NCI-H187 (cell line): ENCODE data around the gene C12orf43.

Source experiments
- DNase-seq, 2 experiments: peaks; one replicate each; lab custom pipeline; 2025; lab: John Stamatoyannopoulos, UW

The C12orf43 gene

DNA sequence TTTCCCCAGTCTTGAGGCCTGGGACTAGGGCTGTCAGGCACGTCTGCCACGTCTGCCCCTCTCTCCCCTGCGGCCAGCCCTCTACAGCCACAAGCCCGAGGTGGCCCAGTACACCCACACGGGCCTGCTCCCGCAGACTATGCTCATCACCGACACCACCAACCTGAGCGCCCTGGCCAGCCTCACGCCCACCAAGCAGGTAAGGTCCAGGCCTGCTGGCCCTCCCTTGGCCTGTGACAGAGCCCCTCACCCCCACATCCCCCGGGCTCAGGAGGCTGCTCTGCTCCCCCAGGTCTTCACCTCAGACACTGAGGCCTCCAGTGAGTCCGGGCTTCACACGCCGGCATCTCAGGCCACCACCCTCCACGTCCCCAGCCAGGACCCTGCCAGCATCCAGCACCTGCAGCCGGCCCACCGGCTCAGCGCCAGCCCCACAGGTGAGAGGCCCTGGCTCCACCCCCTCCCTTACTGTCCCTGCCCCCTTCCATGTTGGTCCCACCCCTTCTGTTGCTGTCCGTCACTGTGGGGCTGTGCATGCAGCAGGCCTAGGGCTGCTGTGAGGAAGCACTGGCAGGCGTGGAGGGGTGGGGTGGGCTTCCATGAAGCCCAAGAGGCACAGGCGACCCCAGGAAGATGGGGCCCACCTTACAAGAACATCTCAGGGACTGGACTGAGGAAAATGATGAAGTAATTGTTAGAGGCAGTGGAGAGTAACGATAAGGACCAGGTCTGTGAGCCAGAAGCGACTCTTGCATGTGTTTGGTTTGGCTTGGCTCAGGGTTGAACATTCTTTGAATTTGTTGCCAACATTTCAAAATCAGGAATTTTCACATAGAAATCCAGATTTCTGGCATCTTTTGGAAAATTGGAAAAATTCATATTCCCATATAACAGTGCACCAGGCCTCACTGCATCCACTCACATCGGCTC lies 16.8 kb downstream of the C12orf43 start:
- no peak for DNase-seq

DNA sequence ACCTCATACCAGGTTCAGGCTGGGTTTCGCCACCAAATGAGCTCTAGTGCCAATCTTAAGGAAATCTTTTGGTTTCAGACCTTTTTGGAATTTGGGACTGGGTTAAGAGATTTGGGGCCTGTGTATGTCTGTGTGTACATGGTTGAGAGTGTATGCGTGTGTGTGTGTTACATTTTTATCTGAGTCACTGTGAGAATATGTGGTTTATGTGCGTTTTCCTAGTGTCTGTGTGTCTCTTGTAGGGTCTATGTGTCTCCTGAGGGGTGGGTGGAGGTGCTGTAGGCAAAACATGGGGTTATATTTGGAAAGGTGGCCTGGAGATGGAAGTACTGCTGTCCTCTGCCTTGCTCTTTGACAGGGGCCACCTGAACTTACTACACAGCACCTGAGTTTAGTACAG lies 17.9 kb downstream of the C12orf43 start:
- no peak for DNase-seq

DNA sequence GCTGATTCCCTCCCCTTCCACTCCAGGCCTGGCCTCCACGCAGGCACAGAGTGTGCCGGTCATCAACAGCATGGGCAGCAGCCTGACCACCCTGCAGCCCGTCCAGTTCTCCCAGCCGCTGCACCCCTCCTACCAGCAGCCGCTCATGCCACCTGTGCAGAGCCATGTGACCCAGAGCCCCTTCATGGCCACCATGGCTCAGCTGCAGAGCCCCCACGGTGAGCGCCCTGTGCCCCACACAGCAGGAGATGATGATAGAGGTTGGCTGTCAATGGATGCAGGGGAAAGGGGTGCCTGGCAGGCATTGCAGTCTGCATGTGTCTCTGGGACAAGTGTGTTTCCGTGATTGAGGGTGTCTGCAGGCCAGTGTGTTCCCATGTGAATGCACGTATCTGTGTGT lies 18.8 kb downstream of the C12orf43 start:
- DNase-seq, result no peak

DNA sequence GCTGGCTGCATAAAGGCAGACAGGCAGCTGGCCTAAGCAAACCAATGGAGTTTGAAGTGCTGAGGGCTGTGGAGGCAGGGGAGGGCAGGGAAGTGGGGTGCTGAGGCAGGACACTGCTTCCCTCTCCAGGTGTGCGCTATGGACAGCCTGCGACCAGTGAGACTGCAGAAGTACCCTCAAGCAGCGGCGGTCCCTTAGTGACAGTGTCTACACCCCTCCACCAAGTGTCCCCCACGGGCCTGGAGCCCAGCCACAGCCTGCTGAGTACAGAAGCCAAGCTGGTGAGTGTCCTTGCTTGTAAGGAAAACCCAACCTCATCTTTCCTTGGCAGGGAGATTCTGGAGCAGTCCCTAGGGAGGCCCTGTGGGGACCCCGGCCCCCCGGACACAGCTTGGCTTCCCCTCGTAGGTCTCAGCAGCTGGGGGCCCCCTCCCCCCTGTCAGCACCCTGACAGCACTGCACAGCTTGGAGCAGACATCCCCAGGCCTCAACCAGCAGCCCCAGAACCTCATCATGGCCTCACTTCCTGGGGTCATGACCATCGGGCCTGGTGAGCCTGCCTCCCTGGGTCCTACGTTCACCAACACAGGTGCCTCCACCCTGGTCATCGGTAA lies 20.0 kb downstream of the C12orf43 start:
- no peak for DNase-seq

DNA sequence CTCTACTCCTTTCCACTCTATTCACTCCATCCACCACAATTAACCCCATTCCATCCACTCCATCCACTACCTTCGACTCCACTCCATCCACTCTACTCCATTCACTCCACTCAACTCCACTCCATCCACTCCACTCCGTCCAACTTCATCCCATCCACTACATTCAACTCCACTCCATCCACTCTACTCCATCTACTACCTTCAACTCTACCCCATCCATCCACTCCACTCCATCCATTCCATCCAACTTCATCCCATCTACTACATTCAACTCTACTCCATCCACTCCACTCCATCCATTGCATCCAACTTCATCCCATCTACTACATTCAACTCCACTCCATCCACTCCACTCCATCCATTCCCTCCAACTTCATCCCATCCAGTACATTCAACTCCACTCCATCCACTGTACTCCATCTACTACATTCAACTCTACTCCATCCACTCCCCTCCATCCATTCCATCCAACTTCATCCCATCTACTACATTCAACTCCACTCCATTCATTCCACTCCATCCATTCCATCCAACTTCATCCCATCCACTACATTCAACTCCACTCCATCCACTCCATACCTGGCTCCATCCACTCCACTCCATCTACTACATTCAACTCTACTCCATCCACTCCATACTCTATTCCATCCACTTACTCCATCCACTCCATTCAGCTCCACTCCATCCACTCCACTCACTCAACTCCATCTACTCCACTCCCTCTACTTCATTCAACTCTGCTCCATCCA lies 21.5 kb downstream of the C12orf43 start:
- no peak for DNase-seq

DNA sequence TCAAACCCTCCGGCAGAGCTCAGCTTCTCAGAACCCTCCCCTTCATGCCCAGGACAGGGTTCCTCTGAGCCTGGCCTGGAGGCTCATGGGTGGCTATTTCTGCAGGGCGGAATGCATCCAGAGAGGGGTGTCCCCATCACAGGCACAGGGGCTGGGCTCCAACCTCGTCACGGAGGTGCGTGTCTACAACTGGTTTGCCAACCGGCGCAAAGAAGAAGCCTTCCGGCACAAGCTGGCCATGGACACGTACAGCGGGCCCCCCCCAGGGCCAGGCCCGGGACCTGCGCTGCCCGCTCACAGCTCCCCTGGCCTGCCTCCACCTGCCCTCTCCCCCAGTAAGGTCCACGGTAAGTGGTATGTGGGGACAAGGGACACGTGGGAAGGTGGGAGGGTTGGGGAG lies 22.2 kb downstream of the C12orf43 start:
- DNase-seq, result no peak

DNA sequence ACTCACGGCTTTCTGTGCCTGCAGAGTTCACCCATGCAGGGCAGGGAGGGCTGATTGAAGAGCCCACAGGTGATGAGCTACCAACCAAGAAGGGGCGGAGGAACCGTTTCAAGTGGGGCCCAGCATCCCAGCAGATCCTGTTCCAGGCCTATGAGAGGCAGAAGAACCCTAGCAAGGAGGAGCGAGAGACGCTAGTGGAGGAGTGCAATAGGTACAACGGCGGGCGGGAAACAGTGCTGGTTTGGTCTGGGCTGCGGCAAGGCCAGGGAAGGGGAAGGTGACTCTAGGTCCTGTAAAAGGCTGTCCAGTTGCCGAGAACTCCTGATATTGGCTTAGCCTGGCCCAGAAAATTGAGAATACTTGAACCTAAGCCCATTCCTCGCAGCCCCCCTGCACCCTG lies 22.8 kb downstream of the C12orf43 start:
- no peak for DNase-seq

DNA sequence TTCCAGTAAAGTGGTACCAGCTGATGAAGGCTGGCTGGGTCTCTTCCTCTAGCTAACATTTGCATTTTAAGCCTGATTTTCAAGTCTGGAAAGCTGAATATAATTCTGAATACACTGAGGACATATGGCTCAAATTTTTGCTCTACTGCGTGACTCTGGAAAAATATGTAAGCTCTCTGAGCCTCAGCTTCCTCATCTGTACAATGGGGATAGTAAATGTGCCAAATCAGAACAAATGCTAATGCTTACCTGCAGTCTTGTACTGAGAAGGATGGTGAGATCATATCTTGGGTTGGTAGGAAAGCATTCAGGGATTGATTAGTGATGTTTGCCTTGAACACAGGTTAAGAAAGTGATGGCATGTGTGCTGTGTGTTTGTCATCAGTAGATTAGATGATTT lies 23.3 kb downstream of the C12orf43 start:
- no peak for DNase-seq

DNA sequence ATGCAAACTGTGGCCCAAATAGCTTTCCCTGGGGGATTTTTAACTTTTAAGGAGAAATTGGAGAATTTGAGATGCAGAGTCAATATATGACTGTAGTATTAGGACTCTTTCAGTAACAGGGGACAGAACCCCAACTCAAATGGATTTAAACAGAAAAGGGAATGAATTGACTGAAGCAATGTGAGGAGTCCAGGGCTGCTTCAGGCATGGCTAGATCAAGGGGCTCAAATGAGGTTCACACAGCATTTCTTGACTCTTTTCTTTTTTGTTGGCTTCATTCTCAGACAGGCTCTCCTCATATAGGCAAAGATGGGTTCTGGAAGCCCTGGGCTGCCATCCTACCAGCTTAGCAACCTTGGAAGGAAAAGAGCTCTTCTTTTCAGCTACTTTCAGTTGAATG lies 24.3 kb downstream of the C12orf43 start:
- DNase-seq, result no peak

DNA sequence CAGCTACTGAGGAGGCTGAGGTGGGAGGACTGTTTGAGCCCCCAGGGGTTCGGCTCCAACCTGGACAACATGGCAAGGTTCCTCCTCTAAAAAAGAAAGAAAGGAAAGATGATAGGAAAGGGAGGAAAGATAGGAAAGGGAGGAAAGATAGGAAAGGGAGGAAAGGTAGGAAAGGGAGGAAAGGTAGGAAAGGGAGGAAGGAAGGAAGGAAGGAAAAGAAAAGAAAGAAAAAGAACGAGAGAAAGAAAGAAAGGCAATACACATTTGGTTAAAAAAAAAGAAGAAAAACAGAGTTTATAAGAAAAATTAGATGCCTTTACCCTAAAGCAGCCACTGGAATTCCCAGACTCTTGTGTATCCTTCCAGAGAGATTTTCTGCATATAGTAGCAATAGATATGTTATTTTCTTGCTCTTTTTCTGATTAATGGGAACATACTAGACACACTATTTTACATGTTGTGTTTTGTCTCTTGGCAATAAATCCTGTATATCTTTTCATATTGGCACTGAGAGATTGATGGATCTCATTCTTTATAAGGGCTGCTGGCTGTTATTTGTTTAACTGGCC lies 25.7 kb downstream of the C12orf43 start:
- DNase-seq, result no peak

DNA sequence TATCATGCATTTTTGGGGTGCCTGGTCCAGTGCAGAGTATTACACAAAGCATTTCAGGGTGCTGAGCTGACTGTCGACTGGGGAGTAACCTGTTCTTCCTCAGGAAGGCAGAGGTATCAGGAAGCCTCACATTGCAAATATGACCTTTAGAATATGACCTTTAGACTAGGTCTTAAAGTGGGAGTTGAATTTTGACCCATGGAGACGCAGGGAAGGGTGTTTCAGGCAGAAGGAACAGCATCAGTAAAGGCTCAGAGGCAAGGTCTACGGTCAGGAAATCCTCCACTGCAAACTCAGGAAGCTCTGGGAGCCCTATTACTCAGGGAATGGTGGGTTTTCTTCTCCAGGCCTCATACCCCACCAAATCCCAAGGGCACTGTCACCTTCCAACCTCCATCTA lies 26.6 kb downstream of the C12orf43 start:
- no peak for DNase-seq

DNA sequence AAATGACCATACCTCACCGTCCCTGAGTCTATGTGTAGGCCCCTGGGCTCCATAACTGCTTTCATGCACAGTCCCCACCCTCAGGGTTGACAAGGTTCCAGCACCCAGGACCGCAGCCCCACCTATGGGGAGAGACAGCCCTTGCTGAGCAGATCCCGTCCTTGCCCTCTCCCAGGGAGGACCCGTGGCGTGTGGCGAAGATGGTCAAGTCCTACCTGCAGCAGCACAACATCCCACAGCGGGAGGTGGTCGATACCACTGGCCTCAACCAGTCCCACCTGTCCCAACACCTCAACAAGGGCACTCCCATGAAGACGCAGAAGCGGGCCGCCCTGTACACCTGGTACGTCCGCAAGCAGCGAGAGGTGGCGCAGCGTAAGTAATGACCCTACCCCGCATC lies 27.6 kb downstream of the C12orf43 start:
- no peak for DNase-seq

DNA sequence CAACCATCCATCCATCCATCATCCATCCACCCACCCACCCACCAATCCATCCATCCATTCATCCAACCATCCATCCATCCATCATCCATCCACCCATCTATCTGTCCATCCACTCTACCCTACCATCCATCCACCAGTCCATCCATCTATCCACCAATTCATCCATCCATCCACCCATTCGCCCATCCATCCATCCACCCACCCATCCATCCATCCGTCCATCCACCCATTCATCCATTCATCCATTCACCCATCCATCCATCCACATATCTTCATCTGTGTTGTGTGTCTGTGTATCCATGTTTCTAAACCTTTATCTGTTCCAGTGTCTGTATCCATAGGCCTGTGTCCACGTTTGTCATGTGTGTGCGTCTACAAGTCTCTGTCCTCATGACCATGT lies 28.1 kb downstream of the C12orf43 start:
- DNase-seq, result no peak

DNA sequence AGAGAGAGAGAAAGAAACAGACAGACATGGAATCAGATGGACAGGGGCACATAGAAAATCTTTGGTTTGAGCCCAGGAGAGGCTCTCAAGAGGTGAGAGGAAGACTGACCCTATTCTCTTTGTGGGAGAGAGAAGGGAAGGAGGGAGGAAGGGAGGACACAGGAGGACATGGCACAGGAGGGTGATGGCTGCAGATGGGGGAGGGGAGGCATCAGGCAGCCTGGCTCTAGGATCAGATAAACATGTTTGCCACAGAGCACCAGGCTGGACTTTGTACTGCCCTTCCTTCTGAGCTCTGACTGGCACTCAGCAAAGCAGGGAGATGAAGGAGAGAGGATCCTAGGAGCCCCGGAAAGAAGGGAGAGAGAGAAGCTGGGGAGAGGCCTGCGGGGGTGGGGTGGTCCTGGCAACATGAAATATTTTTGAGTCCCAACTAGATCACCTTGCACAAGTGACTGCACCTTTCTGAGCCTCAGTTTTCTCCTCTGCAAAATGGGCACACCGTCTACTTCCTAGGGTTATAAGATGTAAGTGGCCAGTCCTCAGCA lies 31.9 kb downstream of the C12orf43 start:
- no peak for DNase-seq

DNA sequence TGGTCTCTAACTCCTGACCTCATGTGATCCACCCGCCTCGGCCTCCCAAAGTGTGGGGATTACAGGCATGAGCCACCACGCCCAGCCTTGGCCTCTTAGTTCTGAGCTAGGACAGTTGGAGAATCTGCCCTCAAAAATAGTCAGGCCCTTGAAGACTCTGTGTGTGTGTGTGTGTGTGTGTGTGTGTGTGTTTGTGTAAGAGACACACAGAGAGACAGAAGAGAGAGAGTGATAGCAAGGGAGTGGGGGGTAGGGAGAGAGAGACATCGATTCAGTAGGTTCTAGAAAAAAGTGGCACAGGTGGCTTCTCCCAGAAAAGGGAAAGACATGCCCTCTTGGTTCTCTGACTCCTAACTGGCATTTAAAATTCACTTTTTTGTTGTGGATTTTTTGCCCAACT lies 32.5 kb downstream of the C12orf43 start:
- DNase-seq, result no peak

DNA sequence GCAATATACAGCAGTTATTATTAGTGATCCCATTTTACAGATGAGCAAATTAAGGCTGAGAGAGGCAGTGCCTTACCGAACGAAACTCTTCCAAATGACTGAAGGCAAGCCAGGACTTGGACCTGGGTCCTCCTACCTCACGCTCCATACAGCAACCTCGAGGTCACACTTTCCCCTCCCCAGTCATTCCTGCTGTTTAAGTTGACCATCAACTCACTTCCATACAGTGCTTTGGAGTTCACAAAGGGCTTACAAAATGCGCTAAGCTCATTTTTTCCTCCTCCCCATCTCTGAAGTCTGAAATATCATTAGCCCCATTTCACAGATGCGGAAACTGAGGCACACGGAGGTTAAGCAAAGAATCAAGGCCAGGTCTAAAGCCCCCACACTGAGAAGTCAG lies 33.6 kb downstream of the C12orf43 start:
- DNase-seq, result no peak

DNA sequence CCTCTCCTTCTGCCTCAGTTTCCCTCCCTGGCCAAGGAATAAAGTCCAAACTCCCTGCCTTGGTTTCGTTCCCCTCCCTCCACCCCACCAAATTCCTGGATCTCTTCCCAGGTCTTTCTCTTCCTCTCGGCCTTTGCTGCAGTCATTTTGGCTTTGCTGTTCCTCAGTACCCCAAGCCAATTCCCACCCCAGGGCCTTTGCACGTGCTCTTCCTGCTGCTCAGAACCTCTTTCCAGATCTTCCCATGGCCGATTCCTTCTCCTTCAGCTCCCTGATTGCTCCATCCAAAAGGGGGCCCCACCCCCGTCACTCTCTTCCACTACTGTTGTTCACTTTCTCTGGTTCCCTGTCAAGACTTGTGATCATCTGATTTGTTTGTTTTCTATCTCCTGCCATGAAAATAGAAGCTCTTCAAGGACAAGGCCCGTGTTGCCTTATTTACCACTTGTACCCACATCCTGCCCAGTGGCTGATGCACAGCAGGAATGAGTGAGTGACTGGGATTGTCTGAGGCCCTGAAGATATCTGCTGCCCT lies 34.8 kb downstream of the C12orf43 start:
- DNase-seq, result no peak

DNA sequence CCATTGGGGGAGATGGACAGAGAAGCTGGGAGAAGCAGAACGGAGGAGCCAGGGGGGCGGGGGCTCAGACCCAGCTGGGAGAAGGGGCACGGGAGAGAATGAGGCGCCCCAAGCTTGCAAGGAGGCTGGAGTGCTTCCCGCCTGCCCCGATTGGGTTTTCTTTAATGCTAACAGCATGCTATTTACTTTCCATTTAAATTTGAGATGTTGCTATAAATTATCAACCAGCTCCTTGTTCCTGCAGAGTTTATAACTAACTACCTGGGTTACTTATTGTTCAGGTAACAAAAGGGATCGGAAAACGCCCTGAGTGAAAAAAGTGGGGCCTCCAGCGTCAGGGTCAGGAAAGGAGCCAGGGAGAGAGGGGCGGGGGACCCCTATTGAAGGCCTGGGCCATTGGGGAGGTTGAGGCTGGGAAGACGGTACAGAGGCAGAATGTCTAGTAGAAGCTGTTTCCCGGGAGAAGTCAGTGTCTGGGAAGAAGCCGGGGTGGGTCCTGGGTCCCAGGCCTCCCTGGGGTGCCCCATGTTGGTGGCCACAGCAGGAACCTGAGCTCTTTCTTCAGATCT lies 35.4 kb downstream of the C12orf43 start:
- no peak for DNase-seq

DNA sequence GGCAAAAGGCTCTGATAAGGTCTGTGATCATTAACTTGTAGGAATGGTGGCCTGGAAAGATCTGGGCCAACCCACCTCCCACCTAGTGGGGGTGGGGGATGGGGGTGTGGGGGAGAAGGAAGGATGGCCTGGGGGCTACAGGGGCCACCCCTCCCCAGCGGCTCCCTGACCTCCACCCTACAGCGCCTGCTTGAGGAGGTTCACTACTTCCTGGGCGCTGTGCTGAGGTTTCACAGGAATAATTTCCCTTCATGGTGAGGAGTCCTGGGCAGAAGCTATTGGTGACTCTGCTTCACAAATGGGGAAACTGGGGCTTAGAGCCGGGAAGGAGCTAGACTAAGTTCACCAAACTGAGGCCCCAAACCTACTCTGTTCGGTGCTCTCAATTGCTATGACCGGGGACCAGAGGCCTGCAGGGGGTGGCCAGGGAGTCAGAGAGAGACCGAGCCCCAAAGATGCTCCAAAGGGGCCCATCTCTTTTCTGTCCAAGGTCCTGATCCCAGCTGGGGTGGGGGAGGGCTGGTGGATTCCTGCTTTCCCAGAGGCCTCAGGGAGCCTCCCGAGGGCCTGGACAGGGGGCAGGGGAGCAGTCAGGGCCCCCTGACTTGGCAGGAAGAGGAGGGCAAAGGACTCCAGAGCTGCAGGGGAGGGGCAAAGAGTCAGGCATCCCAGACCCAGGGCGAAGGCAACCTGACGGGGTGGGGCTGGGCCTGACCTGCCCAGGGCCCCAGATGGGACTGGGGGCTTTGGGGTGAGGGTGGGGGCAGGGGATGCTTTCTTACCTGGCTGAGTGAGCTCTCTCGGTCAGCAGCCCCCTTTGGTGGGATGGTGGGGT lies 36.2 kb downstream of the C12orf43 start:
- no peak for DNase-seq

DNA sequence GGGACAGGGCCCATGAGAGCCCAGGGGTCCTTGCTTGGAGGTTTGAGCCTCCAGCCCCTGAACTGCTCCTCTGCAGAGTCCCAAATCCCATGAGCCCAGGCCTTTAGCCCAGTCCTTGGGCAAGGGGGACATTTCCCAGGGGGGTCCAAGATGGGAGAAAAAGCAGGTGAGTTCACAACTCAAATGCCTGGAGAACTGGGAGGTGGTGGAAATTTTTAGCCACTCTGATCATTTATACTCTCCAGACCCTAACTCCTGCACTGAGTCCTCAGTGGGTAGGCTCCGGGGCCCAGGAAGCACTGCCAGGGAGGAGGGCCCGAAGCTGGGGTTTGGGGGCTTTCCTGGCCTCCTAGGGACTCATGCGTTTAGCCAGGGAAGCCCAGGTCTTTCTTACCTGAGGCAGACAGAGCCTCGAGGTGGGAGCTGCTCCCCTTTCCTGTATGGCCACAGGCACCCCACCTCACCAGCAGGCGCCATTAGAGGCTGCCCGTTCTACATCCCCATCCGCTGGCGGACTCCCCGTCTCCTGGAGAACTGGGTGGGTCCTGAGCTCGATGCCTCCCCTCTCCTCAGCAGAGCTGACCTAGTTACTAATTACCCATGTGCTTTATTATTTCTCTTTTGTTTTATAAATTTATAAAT lies 36.9 kb downstream of the C12orf43 start:
- DNase-seq, result no peak
